NCI-H2107 treated with DMSO at 0.1 percent for 48 hours (cell line): ENCODE results near the gene S100A5.

ENCODE experiments used
- DNase-seq: peaks from one replicate; lab custom pipeline; 2025; ENCODE audit not compliant: unreplicated experiment; lab: John Stamatoyannopoulos, UW

The S100A5 gene

GRCh38 chr1:153513023-153513422 lies 27.7 kb downstream of the S100A5 start:
- DNase-seq: peak; percentile 33

GRCh38 chr1:153510984-153511410 lies 29.7 kb downstream of the S100A5 start:
- peak; percentile 63 for DNase-seq

DNA sequence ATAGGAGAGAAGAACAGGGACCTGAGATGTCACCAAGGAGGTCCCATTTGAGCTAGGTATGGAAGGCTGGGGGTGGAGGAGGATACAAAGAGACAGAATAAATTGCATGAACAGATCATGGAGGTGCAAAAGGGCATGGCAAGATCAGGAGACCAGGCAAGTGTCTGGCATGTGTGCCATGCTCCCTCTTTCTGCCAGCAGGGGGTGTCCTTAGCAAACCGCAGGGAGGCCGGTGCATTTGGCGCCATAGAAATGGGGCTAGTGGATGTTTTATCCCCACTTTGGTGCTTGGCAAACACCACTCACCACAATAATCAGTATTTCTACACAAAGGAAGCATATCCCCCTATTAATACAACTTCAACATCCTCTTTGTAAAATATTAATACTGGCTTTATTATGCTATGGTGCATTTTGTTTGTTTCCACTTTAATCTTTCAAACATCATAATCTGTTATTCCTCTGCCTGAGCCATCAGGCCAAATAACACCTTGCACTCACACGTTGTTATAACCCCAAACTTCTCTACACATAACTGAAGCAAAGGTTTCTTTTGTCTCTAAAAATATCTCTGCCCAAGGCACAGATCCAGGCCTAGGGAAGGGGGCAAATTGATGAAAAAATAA lies 30.9 kb downstream of the S100A5 start:
- DNase-seq: no peak

GRCh38 chr1:153509036-153509435 lies 31.7 kb downstream of the S100A5 start:
- no peak for DNase-seq

- no peak for DNase-seq
Observed at GRCh38 chr1:153507926-153508583, 32.7 kb downstream of the S100A5 start.

DNA sequence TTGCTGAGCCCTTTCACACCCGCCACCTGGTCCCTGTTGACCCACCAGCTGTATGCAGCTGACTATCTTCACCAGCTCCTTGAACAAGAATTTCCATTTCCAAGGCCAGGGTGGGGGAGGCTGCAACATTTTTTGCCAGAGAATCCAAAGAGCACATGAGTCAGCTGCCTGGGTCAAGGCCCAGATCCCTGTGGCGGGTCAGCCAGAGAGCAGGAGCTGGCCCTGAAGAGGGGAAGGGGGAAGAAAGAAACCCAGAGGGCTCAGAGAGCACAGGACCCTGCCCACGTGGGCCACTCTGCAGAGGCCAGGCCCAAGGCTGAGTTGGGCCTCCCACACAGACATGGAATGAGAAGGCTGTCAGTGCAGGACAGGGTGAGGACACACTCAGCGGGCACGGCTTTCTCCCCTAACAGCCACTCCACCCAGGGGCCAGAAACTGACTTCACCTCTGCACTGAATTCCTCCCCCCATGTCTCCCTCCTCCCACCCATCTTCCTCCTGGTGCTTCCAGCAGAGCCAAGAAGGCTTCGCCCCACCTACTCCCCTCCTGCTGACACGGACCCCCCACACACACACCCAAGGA lies 33.8 kb downstream of the S100A5 start:
- DNase-seq: no peak

GRCh38 chr1:153506386-153506785 lies 34.3 kb downstream of the S100A5 start:
- DNase-seq: no peak

- no peak for DNase-seq
Observed at GRCh38 chr1:153505576-153505975, 35.2 kb downstream of the S100A5 start.

- no peak for DNase-seq
Observed at GRCh38 chr1:153503766-153504165, 37.0 kb downstream of the S100A5 start.

GRCh38 chr1:153498746-153499145 lies 42.0 kb downstream of the S100A5 start:
- no peak for DNase-seq

- DNase-seq: no peak
Observed at GRCh38 chr1:153495536-153495935, 45.2 kb downstream of the S100A5 start.

DNA sequence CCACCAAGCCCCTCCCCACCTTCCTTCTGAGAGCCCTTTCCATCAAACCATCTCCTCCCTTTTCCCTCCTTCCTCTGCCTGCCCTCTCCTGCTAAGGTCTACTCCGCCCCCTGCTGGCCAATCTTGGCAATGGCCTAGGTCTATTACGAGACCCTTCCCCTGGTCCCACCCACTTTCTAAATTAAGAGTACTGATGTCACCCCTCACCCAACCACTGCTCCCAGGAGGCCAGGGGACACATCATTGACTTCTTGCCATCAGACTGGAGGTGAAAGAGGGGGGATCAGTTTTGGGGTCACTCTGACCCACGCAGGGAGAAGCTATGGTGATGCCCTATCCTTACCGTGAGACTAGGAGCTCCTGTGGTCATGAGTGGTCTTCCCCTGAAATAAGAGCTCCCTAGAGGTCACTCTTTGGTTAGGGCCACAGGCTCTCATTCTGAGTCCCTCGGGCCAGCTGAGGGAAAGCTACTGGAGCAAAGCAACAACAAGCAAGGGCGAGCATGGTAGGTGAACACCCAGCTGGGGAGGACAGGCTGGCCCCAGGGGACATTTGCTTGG lies 45.7 kb downstream of the S100A5 start:
- DNase-seq: peak; percentile 87

- no peak for DNase-seq
Observed at GRCh38 chr1:153493343-153493960, 47.3 kb downstream of the S100A5 start.

DNA sequence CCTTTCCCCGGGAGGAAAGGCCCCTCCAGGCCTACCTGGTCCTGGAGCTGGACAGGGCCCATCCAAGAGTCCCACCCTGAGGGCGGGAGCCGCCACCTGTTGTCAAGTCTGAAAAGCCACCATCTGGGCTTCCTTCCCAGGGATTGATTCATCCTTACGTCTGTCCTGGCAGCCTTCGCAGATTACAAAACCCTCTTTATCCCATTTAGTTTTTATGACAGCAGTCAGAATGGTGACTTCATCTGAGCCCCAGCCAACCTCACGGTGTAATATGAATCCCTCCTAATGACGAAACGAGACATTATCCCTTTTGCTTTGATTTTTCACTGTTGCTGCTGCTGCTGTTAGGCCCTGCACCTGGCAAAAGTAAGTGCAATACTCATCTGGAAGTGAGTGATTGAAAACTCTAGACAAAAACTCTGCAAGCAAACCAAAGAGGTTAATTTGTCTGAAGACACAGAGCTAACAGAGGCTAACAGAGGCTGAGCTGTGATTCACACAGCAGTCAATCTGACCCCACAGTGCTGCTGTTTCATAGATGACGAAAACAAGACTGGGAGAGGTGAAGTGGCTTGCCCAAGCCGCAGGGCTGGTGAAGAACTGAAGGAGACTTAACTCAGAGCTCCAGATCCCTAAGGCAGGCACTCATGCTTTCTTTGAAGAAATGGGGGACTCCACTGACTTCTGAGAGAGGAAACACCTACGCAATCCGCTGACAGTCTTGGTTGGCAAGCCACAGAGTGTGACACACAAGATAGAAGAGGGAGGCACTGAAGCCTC lies 50.3 kb downstream of the S100A5 start:
- DNase-seq: peak; percentile 97

GRCh38 chr1:153488731-153489130 lies 52.0 kb downstream of the S100A5 start:
- DNase-seq: no peak

DNA sequence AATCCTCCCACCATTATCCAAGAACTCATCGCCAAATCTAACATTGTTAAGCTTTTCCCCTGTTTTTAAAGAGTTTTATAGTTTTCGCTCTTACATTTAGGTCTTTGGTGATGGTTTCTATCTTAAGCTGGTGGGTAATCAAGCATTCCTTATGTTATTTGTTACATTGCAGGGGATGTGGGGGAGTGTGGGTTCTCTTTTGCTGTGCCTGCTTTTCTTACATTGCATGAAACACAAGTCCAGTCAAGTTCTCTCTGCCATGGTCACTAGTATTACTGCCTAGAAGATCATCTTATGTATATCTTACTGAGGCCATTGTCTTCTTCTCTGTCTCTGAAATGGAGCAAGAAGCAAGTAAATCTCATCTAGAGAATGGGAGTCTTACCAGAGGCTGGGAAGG lies 53.0 kb downstream of the S100A5 start:
- no peak for DNase-seq
